ENCODE results near the gene CAPSL.

DNA sequence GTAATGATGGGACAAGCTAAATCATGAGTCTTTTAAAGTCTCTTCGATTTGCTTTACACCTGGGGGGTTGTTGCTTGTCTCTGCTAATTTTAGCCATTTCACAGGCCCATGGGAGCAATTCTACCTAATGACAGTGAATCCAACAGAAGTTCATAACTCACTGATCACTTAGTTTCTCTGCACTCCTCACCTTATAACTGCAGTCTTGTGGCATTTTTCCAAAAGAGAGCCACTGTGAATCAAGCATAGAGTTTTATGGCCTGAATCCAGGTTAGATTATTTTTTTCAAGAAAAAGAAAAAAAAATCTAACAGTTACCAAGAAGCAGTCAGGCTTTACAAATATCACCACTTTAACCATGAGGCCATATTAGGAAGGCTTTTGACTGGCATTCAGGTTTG, 83.2 kb downstream of the CAPSL start:
- TF ChIP-seq CTCF (IDR thresholded peaks at IDR 0.05; ENCODE audit: poor library complexity) (no peak), EZH2 (IDR thresholded peaks at IDR 0.05; ENCODE audit: borderline replicate concordance) (no peak)
